ENCODE data around the gene NSUN4.
A peak's percentile ranks its signal among the peaks of the same experiment; 100 is the strongest.

NSUN4 gene

DNA sequence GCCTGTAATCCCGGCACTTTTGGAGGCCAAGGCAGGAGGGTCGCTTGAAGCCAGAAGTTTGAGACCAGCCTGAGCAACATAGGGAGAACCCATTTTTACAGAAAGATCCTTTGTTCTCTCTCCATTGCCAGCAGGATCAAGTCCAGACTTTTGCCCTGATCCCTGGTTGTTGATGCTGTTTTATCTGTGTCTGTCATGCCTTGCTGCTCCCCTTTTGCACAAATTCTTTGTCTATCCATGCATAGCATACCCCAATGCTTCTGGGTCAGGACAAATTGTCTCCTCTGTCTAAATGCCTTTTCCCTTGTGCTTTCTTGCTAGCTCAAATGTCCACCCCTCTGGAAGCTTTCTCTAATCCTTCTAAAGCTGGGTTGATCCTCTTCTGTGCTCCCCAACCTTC, 28.2 kb downstream of the NSUN4 start:
- no peak for TF ChIP-seq Cebpa-rat (IDR thresholded peaks at IDR 0.05)
- peaks cover 53% of the 10 kb centered on the region for H3K36me3 ChIP-seq
- no peaks in the 10 kb centered on the region for H3K27me3 ChIP-seq
- H3K9ac ChIP-seq = no peak overlapping the region
- H3K27ac ChIP-seq = no peak overlapping the region; the same call in 1 of the 2 replicates
- no peaks in the 10 kb centered on the region for H3K9me3 ChIP-seq
- peaks cover 44% of the 10 kb centered on the region for H3K4me1 ChIP-seq
- H3K4me2 ChIP-seq = peak overlapping the region; percentile 68
- no peak overlapping the region for H3K4me3 ChIP-seq
- H4K20me1 ChIP-seq = no peaks in the 10 kb centered on the region

DNA sequence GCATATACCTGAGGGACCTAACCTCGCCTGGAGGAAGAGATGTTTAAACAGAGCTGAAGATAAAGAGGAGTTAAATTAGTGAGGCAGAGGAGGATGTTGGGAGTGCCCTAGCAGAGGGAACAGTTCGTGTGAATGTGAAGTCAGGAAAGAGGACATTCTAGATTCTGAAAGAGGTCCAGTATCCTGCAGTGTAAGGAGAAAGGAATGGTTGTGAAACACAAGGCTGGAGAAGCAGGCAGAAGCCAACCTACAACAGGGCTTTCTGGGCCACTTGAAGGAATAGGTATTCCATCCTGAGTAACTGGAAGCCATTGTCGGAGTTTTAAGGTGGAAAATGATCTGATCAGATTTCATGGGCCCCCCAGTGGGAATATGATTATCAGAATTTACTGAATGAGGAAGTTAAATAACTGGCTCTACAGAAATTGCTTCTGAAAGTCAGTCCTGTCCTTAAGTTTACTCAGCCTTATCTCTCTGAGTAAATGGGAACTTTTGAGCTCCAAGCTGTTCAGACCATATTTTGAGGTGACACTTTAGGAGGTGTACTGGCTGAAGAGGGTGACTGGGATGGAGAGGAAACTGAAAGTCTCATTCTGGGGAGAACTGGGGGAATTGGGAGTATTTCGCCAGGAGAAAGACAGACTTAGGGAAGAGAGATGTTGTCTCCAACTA, 29.1 kb downstream of the NSUN4 start:
- no peaks in the 10 kb centered on the region for H3K9me3 ChIP-seq
- peaks cover 44% of the 10 kb centered on the region for H3K36me3 ChIP-seq
- H3K4me2 ChIP-seq = peak overlapping the region; percentile 68
- peaks cover 44% of the 10 kb centered on the region for H3K4me1 ChIP-seq
- peak overlapping the region; percentile 36; the same call in 1 of the 2 replicates for H3K27ac ChIP-seq
- no peak for TF ChIP-seq Cebpa-rat (IDR thresholded peaks at IDR 0.05)
- no peak overlapping the region for H3K4me3 ChIP-seq
- H3K9ac ChIP-seq = 0 out of 2 replicates have a peak overlapping the region, but pooled peaks have one; percentile 15
- no peaks in the 10 kb centered on the region for H3K27me3 ChIP-seq
- no peaks in the 10 kb centered on the region for H4K20me1 ChIP-seq

DNA sequence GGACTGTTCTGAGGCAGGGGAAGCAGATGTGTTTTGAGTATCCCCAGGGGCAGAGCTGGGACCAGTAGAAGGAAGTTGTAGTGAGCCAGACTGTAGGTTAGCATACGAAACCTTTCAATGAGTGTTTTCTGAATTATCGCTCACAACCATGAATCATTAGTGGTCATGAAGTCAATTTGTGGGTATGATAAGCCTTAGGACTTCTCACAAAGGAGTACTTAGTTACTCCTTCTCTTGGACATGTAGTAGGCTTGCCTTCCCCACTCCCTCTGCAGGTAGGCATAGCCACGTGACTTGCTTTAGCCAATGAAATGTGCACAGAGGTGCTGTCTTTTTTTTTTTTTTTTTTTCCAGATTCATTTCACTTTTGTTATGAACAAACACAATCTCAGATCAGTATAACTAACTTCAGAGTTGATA, 29.6 kb downstream of the NSUN4 start:
- TF ChIP-seq Cebpa-rat (IDR thresholded peaks at IDR 0.05) = no peak
- H3K36me3 ChIP-seq = peaks cover 38% of the 10 kb centered on the region
- H3K4me3 ChIP-seq = no peak overlapping the region
- H3K9me3 ChIP-seq = no peaks in the 10 kb centered on the region
- H3K4me2 ChIP-seq = peak overlapping the region; percentile 68
- H3K27me3 ChIP-seq = no peaks in the 10 kb centered on the region
- peaks cover 44% of the 10 kb centered on the region for H3K4me1 ChIP-seq
- H4K20me1 ChIP-seq = no peaks in the 10 kb centered on the region
- 0 out of 2 replicates have a peak overlapping the region, but pooled peaks have one; percentile 15 for H3K9ac ChIP-seq
- peak overlapping the region; percentile 36; the same call in 1 of the 2 replicates for H3K27ac ChIP-seq

GRCh38 chr1:46372431-46372830, 31.8 kb downstream of the NSUN4 start:
- Histone ChIP-seq H4K20me1 (no peaks in the 10 kb centered on the region), H3K4me1 (peaks cover 44% of the 10 kb centered on the region), H3K36me3 (peaks cover 20% of the 10 kb centered on the region), H3K9ac (no peak overlapping the region), H3K27ac (no peak overlapping the region), H3K4me2 (no peak overlapping the region), H3K27me3 (no peaks in the 10 kb centered on the region), H3K9me3 (no peaks in the 10 kb centered on the region), H3K4me3 (no peak overlapping the region)
- no peak for TF ChIP-seq Cebpa-rat (IDR thresholded peaks at IDR 0.05)

DNA sequence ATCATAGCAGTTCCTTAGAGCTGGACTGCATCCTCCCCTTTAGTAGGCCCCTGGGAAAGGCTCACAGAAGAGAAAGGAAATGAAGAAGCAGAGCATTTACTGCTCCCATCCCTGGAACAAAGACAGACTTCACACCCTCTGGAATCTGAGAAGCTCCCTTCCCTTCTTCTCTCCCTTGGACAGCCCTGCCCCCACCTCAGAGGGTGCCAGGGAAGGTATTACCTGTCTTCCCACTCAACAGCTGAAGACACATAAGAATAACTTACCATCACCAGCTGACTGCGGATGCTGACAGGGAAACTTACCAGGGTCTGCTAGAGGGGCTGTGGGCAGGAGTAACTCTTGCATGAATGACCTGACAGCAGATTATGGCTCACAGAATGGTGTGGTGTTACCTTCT, 39.4 kb downstream of the NSUN4 start:
- TF ChIP-seq Cebpa-rat (IDR thresholded peaks at IDR 0.05) = no peak
- Histone ChIP-seq H3K36me3 (no peaks in the 10 kb centered on the region), H3K4me3 (no peak overlapping the region), H3K9me3 (peaks cover 12% of the 10 kb centered on the region), H3K4me2 (no peak overlapping the region), H3K9ac (no peak overlapping the region), H3K4me1 (no peaks in the 10 kb centered on the region), H4K20me1 (no peaks in the 10 kb centered on the region), H3K27me3 (no peaks in the 10 kb centered on the region), H3K27ac (no peak overlapping the region)

GRCh38 chr1:46380508-46380907, 39.9 kb downstream of the NSUN4 start:
- Histone ChIP-seq H3K9ac (no peak overlapping the region), H3K27ac (no peak overlapping the region), H3K9me3 (peaks cover 12% of the 10 kb centered on the region), H3K36me3 (no peaks in the 10 kb centered on the region), H3K4me1 (no peaks in the 10 kb centered on the region), H3K4me2 (no peak overlapping the region), H4K20me1 (no peaks in the 10 kb centered on the region), H3K27me3 (no peaks in the 10 kb centered on the region), H3K4me3 (no peak overlapping the region)
- TF ChIP-seq Cebpa-rat (IDR thresholded peaks at IDR 0.05) = no peak

DNA sequence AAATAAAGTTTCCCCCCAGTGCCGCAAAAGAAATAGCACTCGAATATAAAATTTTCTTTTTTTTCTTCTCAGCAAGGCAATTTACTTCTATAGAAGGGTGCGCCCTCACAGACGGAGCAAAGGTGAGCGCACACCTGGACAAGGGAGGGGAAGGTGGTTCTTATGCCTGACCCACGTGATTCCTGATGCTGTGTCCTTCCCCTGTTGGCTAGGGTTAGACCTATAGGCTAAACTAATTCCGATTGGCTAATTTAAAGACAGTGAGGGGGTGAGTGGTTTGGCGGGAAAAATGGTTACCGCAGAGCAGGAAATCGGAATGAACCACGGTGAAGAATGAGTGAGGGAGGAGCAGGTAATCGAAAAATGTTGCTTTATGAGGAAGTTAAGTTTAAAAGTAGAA, 52.9 kb downstream of the NSUN4 start:
- Histone ChIP-seq H3K4me2 (peak overlapping the region; percentile 94), H3K4me1 (peaks cover 44% of the 10 kb centered on the region), H3K27me3 (no peaks in the 10 kb centered on the region; the same call in 1 of the 2 replicates), H3K4me3 (peak overlapping the region; percentile 80), H3K9ac (peak overlapping the region; percentile 85; the same call in 1 of the 2 replicates), H4K20me1 (peaks cover 16% of the 10 kb centered on the region), H3K36me3 (no peaks in the 10 kb centered on the region), H3K9me3 (peaks cover 15% of the 10 kb centered on the region), H3K27ac (peak overlapping the region; percentile 89)
- no peak for TF ChIP-seq Cebpa-rat (IDR thresholded peaks at IDR 0.05)

DNA sequence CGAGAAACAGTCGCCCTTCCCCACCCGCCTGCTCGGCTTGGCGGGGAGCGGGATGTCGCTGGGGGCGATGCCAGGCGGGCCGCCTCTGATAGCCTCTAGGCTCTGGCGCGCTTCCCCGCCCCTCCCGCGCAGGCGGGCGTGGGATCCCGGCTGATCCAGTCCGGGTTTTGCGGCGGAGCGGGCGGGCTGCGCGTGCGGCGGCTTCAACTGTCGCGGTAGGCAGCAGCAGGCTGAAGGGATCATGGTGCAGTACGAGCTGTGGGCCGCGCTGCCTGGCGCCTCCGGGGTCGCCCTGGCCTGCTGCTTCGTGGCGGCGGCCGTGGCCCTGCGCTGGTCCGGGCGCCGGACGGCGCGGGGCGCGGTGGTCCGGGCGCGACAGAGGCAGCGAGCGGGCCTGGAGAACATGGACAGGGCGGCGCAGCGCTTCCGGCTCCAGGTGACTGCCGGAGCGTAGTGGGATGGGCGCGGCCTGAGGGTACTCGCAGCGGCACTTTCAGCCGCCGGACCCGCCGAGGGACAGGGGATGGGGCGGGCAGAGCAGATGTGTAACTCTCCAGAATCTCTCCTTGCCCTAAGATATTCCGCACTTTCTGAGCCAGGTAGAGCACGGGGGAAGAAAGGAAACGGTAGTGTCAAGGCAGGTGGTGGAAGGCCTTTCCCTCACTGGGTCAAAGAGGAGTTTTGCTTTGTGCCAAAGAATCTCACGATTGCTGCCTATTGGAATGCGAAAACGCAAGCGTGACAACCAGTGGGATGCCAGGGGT, 53.7 kb downstream of the NSUN4 start, which contains the start of gene FAAH:
FAAH (plus strand) TSS at position 210 of the 764 bp plus-strand sequence; CDS start at position 242, 32 bp downstream.
- no peak for TF ChIP-seq Cebpa-rat (IDR thresholded peaks at IDR 0.05)
- Histone ChIP-seq H3K4me1 (peaks cover 52% of the 10 kb centered on the region), H3K4me3 (peak within 1 kb of the TSS; percentile 80), H3K27me3 (no peaks in the 10 kb centered on the region; the same call in 1 of the 2 replicates), H3K27ac (peak within 1 kb of the TSS; percentile 89), H3K9me3 (peaks cover 15% of the 10 kb centered on the region), H4K20me1 (peaks cover 16% of the 10 kb centered on the region), H3K4me2 (peak within 1 kb of the TSS; percentile 94), H3K9ac (peak within 1 kb of the TSS; percentile 85), H3K36me3 (no peaks in the 10 kb centered on the region)

GRCh38 chr1:46394872-46395465, 54.4 kb downstream of the NSUN4 start:
- H4K20me1 ChIP-seq = peaks cover 16% of the 10 kb centered on the region
- peaks cover 59% of the 10 kb centered on the region for H3K4me1 ChIP-seq
- peak overlapping the region; percentile 85 for H3K9ac ChIP-seq
- H3K4me2 ChIP-seq = peak overlapping the region; percentile 94
- H3K4me3 ChIP-seq = peak overlapping the region; percentile 80
- peak overlapping the region; percentile 89 for H3K27ac ChIP-seq
- no peak for TF ChIP-seq Cebpa-rat (IDR thresholded peaks at IDR 0.05)
- H3K9me3 ChIP-seq = peaks cover 15% of the 10 kb centered on the region
- no peaks in the 10 kb centered on the region; the same call in 1 of the 2 replicates for H3K27me3 ChIP-seq
- H3K36me3 ChIP-seq = no peaks in the 10 kb centered on the region

Measured in BLaER1 (cell line).